MM.1S (cell line): ENCODE results near the gene NCOA3.

Experiments used
- EZH2 ChIP-seq: fragments of 300-600 bp; sonication (generic); optimal IDR thresholded peaks from 2 replicates; pipeline ENCODE3; 2017; ENCODE audit warnings: low read depth, mild to moderate bottlenecking, antibody characterized with exemption, low read length, mixed read lengths
- TF ChIP-seq, protein P1 (sequence below): fragments of 300-600 bp; sonication (generic); IDR thresholded peaks from 2 replicates; pipeline ENCODE4 v1.5.1; 2016; ENCODE audit warnings: antibody characterized with exemption, low read length, mixed read lengths

DNA sequence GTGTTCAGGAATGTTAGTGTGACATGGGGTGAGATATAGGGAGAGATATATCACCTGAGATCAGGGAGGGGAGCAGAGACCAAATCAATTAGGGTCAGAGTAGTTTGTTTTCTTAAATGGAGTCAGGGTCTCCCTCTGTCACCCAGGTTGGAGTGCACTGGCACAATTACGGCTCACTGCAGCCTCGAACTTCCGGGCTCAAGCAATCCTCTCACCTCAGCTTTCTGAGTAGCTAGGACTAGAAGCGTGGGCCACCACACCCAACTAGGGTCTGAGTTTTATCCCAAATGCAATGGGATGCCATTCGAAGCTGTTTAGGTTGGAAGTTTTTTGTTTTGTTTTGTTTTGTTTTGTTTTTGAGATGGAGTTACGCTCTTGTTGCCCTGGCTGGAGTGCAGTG, 3.1 kb upstream of the NCOA3 start:
- TF ChIP-seq, protein P1, sequence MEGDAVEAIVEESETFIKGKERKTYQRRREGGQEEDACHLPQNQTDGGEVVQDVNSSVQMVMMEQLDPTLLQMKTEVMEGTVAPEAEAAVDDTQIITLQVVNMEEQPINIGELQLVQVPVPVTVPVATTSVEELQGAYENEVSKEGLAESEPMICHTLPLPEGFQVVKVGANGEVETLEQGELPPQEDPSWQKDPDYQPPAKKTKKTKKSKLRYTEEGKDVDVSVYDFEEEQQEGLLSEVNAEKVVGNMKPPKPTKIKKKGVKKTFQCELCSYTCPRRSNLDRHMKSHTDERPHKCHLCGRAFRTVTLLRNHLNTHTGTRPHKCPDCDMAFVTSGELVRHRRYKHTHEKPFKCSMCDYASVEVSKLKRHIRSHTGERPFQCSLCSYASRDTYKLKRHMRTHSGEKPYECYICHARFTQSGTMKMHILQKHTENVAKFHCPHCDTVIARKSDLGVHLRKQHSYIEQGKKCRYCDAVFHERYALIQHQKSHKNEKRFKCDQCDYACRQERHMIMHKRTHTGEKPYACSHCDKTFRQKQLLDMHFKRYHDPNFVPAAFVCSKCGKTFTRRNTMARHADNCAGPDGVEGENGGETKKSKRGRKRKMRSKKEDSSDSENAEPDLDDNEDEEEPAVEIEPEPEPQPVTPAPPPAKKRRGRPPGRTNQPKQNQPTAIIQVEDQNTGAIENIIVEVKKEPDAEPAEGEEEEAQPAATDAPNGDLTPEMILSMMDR: no peak
- no peak for TF ChIP-seq EZH2
